ENCODE results near the gene LMF1.
"Not testable (repeated sequence)": the region's sequence is repeated elsewhere in the genome, so short reads cannot be mapped to it uniquely, and the experiment has no call there.

Gene LMF1

GRCh38 chr16:842711-843560 is 127.8 kb downstream of the LMF1 start:
- DNase-seq: no peak

- DNase-seq: no peak
These were observed 128.7 kb downstream of the LMF1 start for GRCh38 chr16:842061-842476.

GRCh38 chr16:841455-842060 is 129.2 kb downstream of the LMF1 start:
- DNase-seq: no peak

- DNase-seq: no peak
These were observed 130.0 kb downstream of the LMF1 start for GRCh38 chr16:840561-841454.

- DNase-seq: no peak
These were observed 131.0 kb downstream of the LMF1 start for GRCh38 chr16:839643-840408.

GRCh38 chr16:838741-839140 is 132.0 kb downstream of the LMF1 start:
- DNase-seq: no peak

- DNase-seq: not testable (repeated sequence)
These were observed 134.0 kb downstream of the LMF1 start for GRCh38 chr16:836822-837221.

GRCh38 chr16:836221-836620 is 134.6 kb downstream of the LMF1 start:
- DNase-seq: no peak

GRCh38 chr16:835373-835772 is 135.4 kb downstream of the LMF1 start:
- DNase-seq: no peak

GRCh38 chr16:833411-833810 is 137.4 kb downstream of the LMF1 start:
- DNase-seq: no peak

GRCh38 chr16:832652-833336 is 138.0 kb downstream of the LMF1 start:
- no peak for DNase-seq

GRCh38 chr16:831571-832413 is 139.0 kb downstream of the LMF1 start:
- no peak for DNase-seq

GRCh38 chr16:830871-831570 is 139.8 kb downstream of the LMF1 start:
- no peak for DNase-seq

- no peak for DNase-seq
These were observed 140.5 kb downstream of the LMF1 start for GRCh38 chr16:830107-830870.

- DNase-seq: no peak
These were observed 141.9 kb downstream of the LMF1 start for GRCh38 chr16:828891-829290.

- no peak for DNase-seq
These were observed 143.3 kb downstream of the LMF1 start for GRCh38 chr16:827513-827912.

GRCh38 chr16:825341-826061 is 145.3 kb downstream of the LMF1 start:
- DNase-seq: no peak

- no peak for DNase-seq
These were observed 146.2 kb downstream of the LMF1 start for GRCh38 chr16:824601-825000.

- DNase-seq: no peak
These were observed 146.6 kb downstream of the LMF1 start for GRCh38 chr16:824194-824593.
